GM19372 (cell line): ENCODE results near the gene ANXA4.
"Not testable (repeated sequence)": the region's sequence is repeated elsewhere in the genome, so short reads cannot be mapped to it uniquely, and the experiment has no call there.

ENCODE experiments used
- ATAC-seq: cut with Tn5 transposase; IDR thresholded peaks from one replicate; pipeline ENCODE4 v1.9.1; 2021; ENCODE audit warnings: mild to moderate bottlenecking, low read depth, moderate library complexity; ENCODE audit not compliant: unreplicated experiment

ANXA4 gene

GRCh38 chr2:69745035-69745434 lies 3.1 kb downstream of the ANXA4 start:
- no peak for ATAC-seq

DNA sequence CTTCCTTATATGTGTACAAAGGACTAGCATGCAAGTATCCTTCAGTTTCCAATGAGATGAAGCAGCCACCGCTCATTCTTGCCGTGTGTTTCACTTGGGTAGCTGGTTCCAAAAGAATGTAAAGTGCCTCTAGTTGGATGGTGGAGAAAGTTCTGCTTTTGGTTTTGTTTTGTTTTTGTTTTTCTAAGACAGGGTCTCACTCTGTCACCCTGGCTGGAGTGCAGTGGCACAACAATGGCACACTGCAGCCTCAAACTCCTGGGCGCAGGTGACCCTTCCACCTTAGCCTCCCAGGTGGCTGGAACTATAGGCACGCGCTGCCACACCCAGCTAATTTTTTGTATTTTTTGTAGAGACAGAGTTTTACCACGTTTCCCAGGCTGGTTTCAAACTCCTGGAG lies 8.3 kb downstream of the ANXA4 start:
- no peak for ATAC-seq

DNA sequence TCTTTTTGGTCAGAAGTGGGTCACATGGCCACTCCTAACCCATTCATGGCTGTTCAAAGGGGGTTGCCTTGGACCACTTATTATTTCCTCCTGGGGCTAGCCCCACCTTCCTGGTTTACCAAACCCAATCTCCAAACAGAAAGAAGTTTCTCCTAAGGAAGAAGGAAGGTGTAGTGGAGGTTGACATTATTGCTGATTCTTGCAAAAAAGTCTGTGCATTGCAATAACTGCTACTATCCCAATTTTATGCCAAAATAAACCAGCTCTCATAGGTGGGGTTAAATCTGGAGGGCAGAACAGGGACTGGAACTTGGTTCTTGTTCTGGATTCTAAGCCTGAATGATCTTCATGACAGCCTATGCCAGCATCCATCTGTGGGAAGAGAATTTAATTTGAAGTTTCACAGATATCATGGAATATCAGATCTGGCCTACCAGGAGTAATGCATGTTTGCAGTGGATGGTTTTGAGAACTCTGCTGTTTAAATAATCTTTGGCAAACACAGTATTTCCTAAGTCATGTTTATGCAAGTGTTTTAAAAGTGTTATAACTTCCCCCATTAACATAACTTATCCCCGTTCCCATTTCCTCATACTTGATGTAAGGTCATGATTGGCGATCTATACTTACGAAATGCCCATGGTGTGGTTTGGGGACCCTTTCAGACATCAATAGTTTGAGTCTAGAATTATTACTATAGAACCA lies 11.9 kb downstream of the ANXA4 start:
- ATAC-seq, result no peak

DNA sequence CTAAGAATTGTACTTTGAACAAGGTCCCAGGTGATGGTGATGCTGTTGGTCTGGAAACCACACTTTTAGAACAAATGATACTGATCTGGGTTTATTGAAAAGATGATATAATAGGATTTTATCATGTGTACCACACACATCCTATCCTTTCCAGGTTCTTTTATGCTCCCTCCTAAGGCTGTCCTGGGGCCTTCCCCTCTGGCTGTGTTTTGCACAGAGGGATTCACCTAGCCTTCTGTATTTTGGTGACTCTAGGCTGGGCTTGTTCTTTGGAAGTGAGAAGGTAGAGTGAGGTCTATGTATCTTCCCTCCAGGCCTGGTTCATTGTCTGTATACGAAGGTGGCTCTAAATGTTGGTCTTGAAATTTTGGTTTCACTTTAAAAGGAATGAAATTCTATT lies 12.7 kb downstream of the ANXA4 start:
- ATAC-seq, result no peak

- ATAC-seq, result no peak
These were observed 14.0 kb downstream of the ANXA4 start for GRCh38 chr2:69755862-69756467.

DNA sequence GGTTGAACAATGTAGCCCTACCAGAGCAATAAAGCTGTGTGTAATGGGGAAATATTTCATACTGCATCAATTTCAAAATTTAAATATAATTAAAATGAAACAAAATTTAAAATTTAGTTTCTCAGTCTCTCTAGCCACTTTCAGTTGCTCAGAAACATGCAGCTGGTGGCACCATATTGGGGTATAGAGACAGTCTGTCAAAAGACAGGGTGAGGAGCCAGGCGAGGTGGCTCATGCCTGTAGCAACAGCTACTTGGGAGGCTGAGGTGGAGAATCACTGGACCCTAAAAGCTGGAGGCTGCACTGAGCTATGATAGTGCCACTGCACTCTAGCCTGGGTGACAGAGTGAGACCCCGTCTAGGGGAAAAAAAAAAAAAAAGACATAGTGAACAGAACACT lies 20.1 kb downstream of the ANXA4 start:
- ATAC-seq, result no peak

DNA sequence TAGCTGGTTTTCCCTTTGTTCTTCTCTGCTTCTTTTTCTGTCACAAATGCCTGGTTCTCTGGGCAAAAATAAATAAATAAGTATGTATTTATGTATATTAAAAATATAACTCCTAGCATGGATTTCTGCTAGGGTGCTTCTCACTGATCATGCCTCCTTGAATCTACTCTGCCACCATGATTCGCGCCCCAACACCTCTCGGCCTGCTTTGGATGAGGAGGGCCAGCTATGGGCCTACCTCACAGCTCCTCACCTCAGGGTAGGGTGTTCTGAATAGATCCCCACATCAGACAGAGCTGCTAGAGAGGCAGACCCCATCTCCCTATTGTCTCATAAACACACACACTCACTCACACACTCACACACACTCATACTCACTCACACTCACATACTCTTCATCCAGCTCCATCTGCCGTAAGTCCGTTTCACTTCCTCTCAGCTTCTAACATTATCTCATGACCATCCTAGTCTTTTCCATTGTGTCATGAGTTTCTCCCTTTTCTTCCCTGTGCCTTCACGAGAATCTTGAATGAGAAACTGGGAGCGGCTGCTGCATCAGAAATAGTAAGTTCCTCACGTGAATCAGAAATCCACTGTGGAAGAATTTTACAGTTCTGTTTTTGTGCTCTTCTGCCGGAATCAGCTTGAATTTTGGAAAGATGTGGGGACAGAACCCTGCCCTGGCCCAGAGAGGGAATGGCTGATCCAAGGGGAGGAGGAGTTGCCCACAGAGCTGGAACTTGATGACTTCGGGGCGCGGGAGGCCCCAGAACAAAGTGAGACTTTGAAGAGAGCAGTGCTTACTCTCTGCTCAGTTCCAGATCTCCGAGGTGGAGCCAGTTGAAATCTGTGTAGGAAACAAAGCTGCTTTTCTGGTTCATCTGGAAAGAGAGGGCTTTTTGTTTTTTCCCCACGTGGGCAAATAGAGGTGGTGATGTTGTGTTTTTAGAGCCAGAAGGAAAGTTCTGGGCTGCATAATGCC lies 20.9 kb downstream of the ANXA4 start:
- ATAC-seq, result no peak

DNA sequence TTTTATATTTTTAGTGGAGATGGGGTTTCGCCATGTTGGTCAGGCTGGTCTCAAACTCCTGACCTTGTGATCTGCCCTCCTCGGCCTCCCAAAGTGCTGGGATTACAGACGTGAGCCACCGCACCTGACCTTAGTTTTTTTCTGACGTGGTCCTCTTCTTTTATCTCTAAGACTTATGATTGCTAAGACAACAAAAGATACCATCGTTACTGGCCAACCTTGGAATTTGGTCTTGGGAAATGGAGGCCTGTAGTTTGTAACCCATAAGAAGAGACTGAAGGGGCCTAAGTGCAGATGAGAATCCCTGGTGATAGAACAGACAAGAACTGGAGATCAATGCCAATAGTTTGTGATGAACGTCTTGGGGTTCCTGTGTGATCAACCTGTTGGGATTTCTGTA lies 21.9 kb downstream of the ANXA4 start:
- not testable (repeated sequence) for ATAC-seq

- ATAC-seq, result no peak
These were observed 22.6 kb downstream of the ANXA4 start for GRCh38 chr2:69764286-69765095.

DNA sequence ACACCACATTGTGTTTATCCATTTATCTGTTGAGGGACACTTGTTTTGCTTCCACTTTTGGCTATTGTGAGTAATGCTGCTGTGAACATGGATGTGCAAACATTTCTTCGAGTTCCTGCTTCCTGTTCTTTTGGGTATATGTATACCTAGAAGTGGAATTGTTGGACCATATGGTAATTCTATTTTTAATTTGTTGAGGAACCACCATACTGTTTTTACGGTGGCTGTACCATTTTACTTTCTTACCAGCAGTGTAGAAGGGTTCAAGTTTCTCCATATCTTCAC lies 23.1 kb downstream of the ANXA4 start:
- no peak for ATAC-seq

- ATAC-seq, result no peak
These were observed 24.1 kb downstream of the ANXA4 start for GRCh38 chr2:69766014-69766413.

GRCh38 chr2:69767034-69767433 lies 25.1 kb downstream of the ANXA4 start:
- no peak for ATAC-seq

GRCh38 chr2:69768235-69768634 lies 26.3 kb downstream of the ANXA4 start:
- no peak for ATAC-seq

GRCh38 chr2:69768789-69769188 lies 26.9 kb downstream of the ANXA4 start:
- ATAC-seq, result no peak

DNA sequence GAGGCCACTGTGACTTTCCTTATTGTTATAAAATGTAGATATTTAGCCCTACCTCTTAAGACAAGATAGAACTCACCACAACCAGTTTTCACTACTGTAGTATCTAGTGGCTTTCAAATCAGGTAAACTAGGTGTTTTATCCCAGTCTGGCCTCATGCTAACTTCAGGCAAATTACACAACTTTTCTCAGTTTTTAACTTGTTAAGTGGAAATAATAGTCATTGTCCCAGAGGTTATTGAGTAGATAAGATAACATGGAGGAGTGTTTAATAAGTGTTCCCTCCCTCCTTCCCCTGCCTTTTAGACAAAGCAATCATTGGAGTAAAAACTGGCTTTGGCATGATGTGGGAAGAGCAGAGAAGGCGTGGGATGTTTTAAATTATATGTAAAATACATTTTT lies 27.3 kb downstream of the ANXA4 start:
- ATAC-seq, result no peak

GRCh38 chr2:69770193-69770702 lies 28.3 kb downstream of the ANXA4 start:
- no peak for ATAC-seq

- ATAC-seq, result no peak
These were observed 28.8 kb downstream of the ANXA4 start for GRCh38 chr2:69770747-69771146.

DNA sequence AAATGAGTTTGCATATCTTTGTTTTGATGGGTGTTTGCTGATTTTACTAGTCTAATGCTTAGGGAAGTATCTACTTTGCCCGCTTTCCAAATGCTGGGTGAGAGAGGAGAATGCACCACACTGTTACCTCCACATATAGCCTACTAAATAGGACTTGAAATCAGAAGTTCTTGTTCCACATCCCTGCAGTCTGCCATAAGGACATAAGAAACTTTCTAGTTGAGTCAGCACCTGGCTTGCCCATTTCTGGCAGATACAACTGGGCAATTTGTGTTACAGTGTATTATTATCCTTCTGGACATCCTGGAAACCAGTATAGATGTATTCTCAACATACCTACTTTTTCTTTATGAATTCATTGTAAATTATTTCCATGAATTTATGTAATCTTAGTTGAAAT lies 29.5 kb downstream of the ANXA4 start:
- ATAC-seq, result no peak

- no peak for ATAC-seq
These were observed 31.3 kb downstream of the ANXA4 start for GRCh38 chr2:69773206-69773605.

DNA sequence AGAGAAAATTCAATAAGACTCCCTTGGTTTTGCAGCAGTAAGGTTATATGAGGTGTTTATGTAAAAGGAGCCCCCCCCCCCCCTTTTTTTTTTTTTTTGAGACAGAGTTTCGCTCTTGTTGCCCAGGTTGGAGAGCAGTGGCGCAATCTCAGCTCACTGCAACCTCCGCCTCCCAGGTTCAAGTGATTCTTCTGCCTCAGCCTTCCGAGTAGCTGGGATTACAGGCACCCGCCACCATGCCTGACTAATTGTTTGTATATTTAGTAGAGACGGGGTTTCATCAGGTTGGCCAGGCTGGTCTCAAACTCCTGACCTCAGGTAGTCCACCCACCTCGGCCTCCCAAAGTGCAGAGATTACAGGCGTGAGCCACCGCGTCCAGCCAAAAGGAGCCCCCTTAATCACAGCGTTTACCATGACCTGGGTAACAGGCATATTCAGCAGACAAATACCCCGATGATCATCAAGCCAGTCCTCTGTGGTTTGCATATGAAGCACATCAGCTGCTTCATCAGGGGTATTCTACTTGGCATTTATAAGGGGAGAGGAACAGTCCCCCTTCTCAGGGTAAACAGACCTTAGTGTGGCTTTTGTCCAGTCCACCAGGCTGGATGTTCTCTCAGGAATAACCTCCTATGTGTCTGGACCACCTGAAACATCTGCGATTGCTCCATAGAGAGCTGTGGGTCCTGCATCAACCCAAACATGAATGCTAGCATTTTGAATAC lies 32.5 kb downstream of the ANXA4 start:
- not testable (repeated sequence) for ATAC-seq
